OCI-LY3 (cell line): ENCODE data around the gene TMX1.

ENCODE experiments used
- H2AFZ ChIP-seq: fragments of 200-600, 300-600 bp; shearing (Covaris generic); 2 replicates; pipeline ENCODE4 v1.6.0; 2014; ENCODE audit warnings: antibody characterized with exemption, low read depth, low read length
- H3K27ac ChIP-seq: fragments of 200-600, 300-600 bp; sonication (generic); 2 replicates; pipeline ENCODE4 v1.5.1; 2014; ENCODE audit warnings: mild to moderate bottlenecking, low read length, moderate library complexity, mixed read lengths
- H3K27me3 ChIP-seq: fragments of 200-600, 300-600 bp; sonication (generic); 2 replicates; pipeline ENCODE4 v1.6.1; 2014; ENCODE audit warnings: low read depth, low read length, mixed read lengths
- H3K36me3 ChIP-seq: fragments of 200-600, 300-600 bp; sonication (generic); replicated peaks from 2 replicates; pipeline ENCODE3; 2014; ENCODE audit warnings: low read depth, low read length, mixed read lengths
- H3K4me1 ChIP-seq: fragments of 300-600, 200-600 bp; sonication (generic); 2 replicates; pipeline ENCODE4 v1.6.1; 2014; ENCODE audit warnings: low read length, mixed read lengths
- H3K4me2 ChIP-seq: fragments of 200-600, 300-600 bp; sonication (generic); 2 replicates; pipeline ENCODE4 v1.6.1; 2014; ENCODE audit warnings: low read length, mixed read lengths
- H3K4me3 ChIP-seq: fragments of 300-600, 200-600 bp; sonication (generic); 2 replicates; pipeline ENCODE4 v1.5.1; 2014; ENCODE audit warnings: antibody characterized with exemption, mild to moderate bottlenecking, low read length, moderate library complexity
- H3K79me2 ChIP-seq: fragments of 300-600, 200-600 bp; shearing (Covaris generic); 2 replicates; pipeline ENCODE4 v1.6.1; 2014; ENCODE audit warnings: mild to moderate bottlenecking, low read length, mixed read lengths
- H3K9ac ChIP-seq: fragments of 300-600, 200-600 bp; shearing (Covaris generic); 2 replicates; pipeline ENCODE4 v1.6.0; 2014; ENCODE audit warnings: mild to moderate bottlenecking, low read length, moderate library complexity
- H3K9me3 ChIP-seq: fragments of 200-600, 300-600 bp; shearing (Covaris generic); 2 replicates; pipeline ENCODE4 v1.6.1; 2014; ENCODE audit warnings: low read length, mixed read lengths; ENCODE audit not compliant: insufficient read depth
- H4K20me1 ChIP-seq: fragments of 200-600, 300-600 bp; sonication (generic); 2 replicates; pipeline ENCODE4 v1.6.1; 2016; ENCODE audit warnings: low read length, mixed read lengths; ENCODE audit not compliant: insufficient read depth
- EZH2phosphoT487 ChIP-seq: fragments of 200-600 bp; shearing (Covaris generic); IDR thresholded peaks from 2 replicates; pipeline ENCODE4 v1.6.1; 2018; ENCODE audit warnings: antibody characterized with exemption, mixed run types, low read depth
- TF ChIP-seq, protein P1 (sequence below): fragments of 200-600, 300-600 bp; sonication (generic); IDR thresholded peaks from 2 replicates; pipeline ENCODE4 v1.5.1; 2014; ENCODE audit warnings: antibody characterized with exemption, low read length, low read depth

TMX1 gene

GRCh38 chr14:51208982-51209381 lies 31.1 kb upstream of the TMX1 start:
- H3K9ac ChIP-seq: no peak overlapping the region
- H3K4me2 ChIP-seq: no peak overlapping the region; the same call in 1 of the 2 replicates

DNA sequence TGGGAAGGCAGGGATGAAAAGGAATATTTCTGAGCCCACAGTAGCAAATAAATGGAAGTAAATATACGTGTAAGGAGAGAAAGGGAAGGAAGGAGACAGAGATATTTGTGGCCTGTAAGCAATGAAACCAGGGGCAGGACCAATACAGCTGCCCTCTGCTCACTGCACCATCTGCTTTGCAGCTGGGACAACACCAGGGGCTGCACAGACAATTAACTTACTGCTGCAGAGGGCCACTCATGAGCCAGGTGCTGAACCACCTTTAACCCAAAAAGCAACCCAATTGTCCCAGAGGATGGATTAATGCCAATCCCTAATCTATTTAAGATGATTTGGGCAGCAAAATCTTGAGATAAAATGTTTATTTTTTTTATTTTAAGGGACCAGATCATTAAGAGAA lies 30.6 kb upstream of the TMX1 start:
- Histone ChIP-seq H3K4me2 (no peak overlapping the region), H2AFZ (no peak overlapping the region), H3K27me3 (no peaks in the 10 kb centered on the region; the same call in 1 of the 2 replicates), H3K4me1 (peaks cover 13% of the 10 kb centered on the region), H3K79me2 (no peaks in the 10 kb centered on the region), H3K36me3 (no peaks in the 10 kb centered on the region), H3K9ac (no peak overlapping the region), H3K4me3 (no peak overlapping the region), H3K9me3 (no peaks in the 10 kb centered on the region), H4K20me1 (no peaks in the 10 kb centered on the region), H3K27ac (no peak overlapping the region)
- no peak for TF ChIP-seq EZH2phosphoT487
- TF ChIP-seq, protein P1, sequence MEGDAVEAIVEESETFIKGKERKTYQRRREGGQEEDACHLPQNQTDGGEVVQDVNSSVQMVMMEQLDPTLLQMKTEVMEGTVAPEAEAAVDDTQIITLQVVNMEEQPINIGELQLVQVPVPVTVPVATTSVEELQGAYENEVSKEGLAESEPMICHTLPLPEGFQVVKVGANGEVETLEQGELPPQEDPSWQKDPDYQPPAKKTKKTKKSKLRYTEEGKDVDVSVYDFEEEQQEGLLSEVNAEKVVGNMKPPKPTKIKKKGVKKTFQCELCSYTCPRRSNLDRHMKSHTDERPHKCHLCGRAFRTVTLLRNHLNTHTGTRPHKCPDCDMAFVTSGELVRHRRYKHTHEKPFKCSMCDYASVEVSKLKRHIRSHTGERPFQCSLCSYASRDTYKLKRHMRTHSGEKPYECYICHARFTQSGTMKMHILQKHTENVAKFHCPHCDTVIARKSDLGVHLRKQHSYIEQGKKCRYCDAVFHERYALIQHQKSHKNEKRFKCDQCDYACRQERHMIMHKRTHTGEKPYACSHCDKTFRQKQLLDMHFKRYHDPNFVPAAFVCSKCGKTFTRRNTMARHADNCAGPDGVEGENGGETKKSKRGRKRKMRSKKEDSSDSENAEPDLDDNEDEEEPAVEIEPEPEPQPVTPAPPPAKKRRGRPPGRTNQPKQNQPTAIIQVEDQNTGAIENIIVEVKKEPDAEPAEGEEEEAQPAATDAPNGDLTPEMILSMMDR: no peak

More at GRCh38 chr14:51208982-51209381, 31.1 kb upstream of the TMX1 start:
- Histone ChIP-seq H3K4me3 (no peak overlapping the region), H4K20me1 (no peaks in the 10 kb centered on the region), H2AFZ (no peak overlapping the region), H3K9me3 (no peaks in the 10 kb centered on the region), H3K36me3 (no peaks in the 10 kb centered on the region), H3K79me2 (no peaks in the 10 kb centered on the region), H3K27ac (no peak overlapping the region), H3K27me3 (no peaks in the 10 kb centered on the region; the same call in 1 of the 2 replicates), H3K4me1 (peaks cover 14% of the 10 kb centered on the region)
- no peak for TF ChIP-seq EZH2phosphoT487
- TF ChIP-seq, protein P1: no peak

DNA sequence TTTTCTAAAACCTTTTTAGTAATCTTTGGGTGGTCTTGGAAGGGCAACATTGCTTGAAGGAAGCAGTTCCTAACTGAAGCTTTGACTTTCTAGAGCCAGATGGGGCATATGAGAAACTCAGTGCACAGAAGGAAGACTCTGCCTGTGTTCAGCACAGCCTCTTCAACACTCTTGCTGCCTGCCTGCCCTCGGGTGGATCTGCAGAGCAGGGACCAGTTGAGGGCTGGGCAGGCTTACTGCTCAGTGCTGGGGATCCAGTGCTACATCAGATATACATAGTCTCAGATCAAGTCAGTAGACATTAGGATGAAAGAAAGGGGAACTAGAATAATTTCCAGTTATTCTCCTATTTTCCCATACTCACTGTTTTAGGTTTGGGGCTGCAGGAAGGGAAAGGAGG lies 29.5 kb upstream of the TMX1 start:
- TF ChIP-seq EZH2phosphoT487: no peak
- TF ChIP-seq, protein P1: no peak
- no peak overlapping the region for H3K27ac ChIP-seq
- H3K9me3 ChIP-seq: no peaks in the 10 kb centered on the region

GRCh38 chr14:51211149-51211548 lies 28.9 kb upstream of the TMX1 start:
- no peaks in the 10 kb centered on the region for H3K36me3 ChIP-seq
- no peak overlapping the region for H3K4me3 ChIP-seq
- no peak overlapping the region for H3K27ac ChIP-seq
- H3K27me3 ChIP-seq: no peaks in the 10 kb centered on the region; the same call in 1 of the 2 replicates
- no peaks in the 10 kb centered on the region for H4K20me1 ChIP-seq
- H3K4me2 ChIP-seq: no peak overlapping the region
- H3K79me2 ChIP-seq: no peaks in the 10 kb centered on the region
- no peak overlapping the region for H3K9ac ChIP-seq
- no peak overlapping the region for H2AFZ ChIP-seq
- no peaks in the 10 kb centered on the region for H3K9me3 ChIP-seq
- peaks cover 13% of the 10 kb centered on the region for H3K4me1 ChIP-seq
- TF ChIP-seq, protein P1: no peak
- TF ChIP-seq EZH2phosphoT487: no peak

More for the DNA sequence above, 29.5 kb upstream of the TMX1 start:
- Histone ChIP-seq H3K9ac (no peak overlapping the region), H3K27me3 (no peaks in the 10 kb centered on the region; the same call in 1 of the 2 replicates), H3K4me1 (peaks cover 13% of the 10 kb centered on the region), H4K20me1 (no peaks in the 10 kb centered on the region), H3K79me2 (no peaks in the 10 kb centered on the region), H3K36me3 (no peaks in the 10 kb centered on the region), H2AFZ (no peak overlapping the region), H3K4me2 (no peak overlapping the region), H3K4me3 (no peak overlapping the region)
